B cell (primary cell): Measurements from ENCODE around the gene P3H3. TPM values are rescaled to one million over a fixed set of nuclear protein-coding genes. Genes with fewer than 3 reads are reported as not detected.

Source experiments
- ATAC-seq: fragments of 200-7000 bp; cut with Tn5 transposase; one replicate; pipeline ENCODE4 v1.10.0; 2021; ENCODE audit warnings: low read depth, mild to moderate bottlenecking, moderate number of reproducible peaks, moderate library complexity
- CTCF ChIA-PET: fragments of 350-600 bp; sonication (Branson Sonifier 250); formaldehyde crosslinking; loops from one replicate; lab custom pipeline; 2021; ENCODE audit warnings: antibody characterized with exemption, inconsistent platforms; lab: Charles Lee
- POLR2A ChIA-PET: fragments of 350-600 bp; sonication (Branson Sonifier 250); formaldehyde crosslinking; loops from one replicate; lab custom pipeline; 2021; ENCODE audit warnings: antibody characterized with exemption; lab: Charles Lee
- DNase-seq: peaks from one replicate; pipeline ENCODE4 v3.0.0; 2013
- H2AFZ ChIP-seq: 2 replicates; pipeline ENCODE4 v1.6.1; 2012; ENCODE audit warnings: mild to moderate bottlenecking, low read depth, low read length; ENCODE audit not compliant: insufficient read depth, poor library complexity, severe bottlenecking
- H3K27ac ChIP-seq, 2 donors: 1 replicate in 1 of 2; 2 replicates in 1 of 2; pipeline ENCODE4 v1.5.1; 2012 to 2013; ENCODE audit warnings: low read length in 2 of 2, mild to moderate bottlenecking in 2 of 2, moderate library complexity in 1 of 2
- H3K27me3 ChIP-seq, 4 experiments: fragments of 200-600 bp in 1 of 4; sonication (generic) in 1 of 4; replicated peaks in 1 of 4; 1 replicate in 2 of 4; 2 replicates in 2 of 4; pipeline versions ENCODE4 v1.6.1 to v1.7.0; 2013 to 2016; ENCODE audit warnings: low read length in 3 of 4, mild to moderate bottlenecking in 2 of 4, mixed read lengths in 1 of 4, moderate library complexity in 1 of 4; ENCODE audit not compliant: insufficient read depth in 4 of 4, control insufficient read depth in 3 of 4; ENCODE audit errors: control extremely low read depth in 1 of 4
- H3K36me3 ChIP-seq, 2 experiments: replicated peaks in 1 of 2; 1 replicate in 1 of 2; 2 replicates in 1 of 2; pipeline versions ENCODE4 v1.6.1 to v1.7.1; 2013; ENCODE audit warnings: low read length in 1 of 2; ENCODE audit not compliant: insufficient read depth in 2 of 2, control insufficient read depth in 1 of 2; ENCODE audit errors: control extremely low read depth in 1 of 2, extremely low read depth in 1 of 2
- H3K4me1 ChIP-seq, 2 donors: fragments of 200-600 bp in 1 of 2; sonication (generic) in 1 of 2; 1 replicate in 1 of 2; 2 replicates in 1 of 2; pipeline versions ENCODE4 v1.5.1 to v1.6.1; 2013 to 2017; ENCODE audit warnings: low read length in 2 of 2; ENCODE audit not compliant: control insufficient read depth in 2 of 2, insufficient read depth in 2 of 2
- H3K4me2 ChIP-seq: replicated peaks from 2 replicates; pipeline ENCODE3; 2012; ENCODE audit warnings: mild to moderate bottlenecking, low read depth, low read length; ENCODE audit not compliant: poor library complexity, severe bottlenecking
- H3K4me3 ChIP-seq, 5 experiments: fragments of 200-600 bp in 1 of 5; sonication (generic) in 1 of 5; 1 replicate in 3 of 5; 2 replicates in 2 of 5; pipeline versions ENCODE4 v1.5.1 to v1.7.0; 2011 to 2016; ENCODE audit warnings: low read length in 4 of 5, mild to moderate bottlenecking in 4 of 5, low read depth in 2 of 5, control low read depth in 1 of 5, moderate library complexity in 1 of 5; ENCODE audit not compliant: insufficient read depth in 1 of 5; ENCODE audit errors: control extremely low read depth in 1 of 5, extremely low read depth in 1 of 5
- H3K79me2 ChIP-seq: fragments of 200-600 bp; sonication (generic); one replicate; pipeline ENCODE4 v1.6.0; 2016; ENCODE audit warnings: low read length; ENCODE audit not compliant: control insufficient read depth, insufficient read depth
- H3K9ac ChIP-seq: fragments of 200-600 bp; sonication (generic); 2 replicates; pipeline ENCODE4 v1.6.1; 2017; ENCODE audit warnings: mild to moderate bottlenecking, low read length, moderate library complexity
- H3K9me3 ChIP-seq, 3 donors: one replicate each; pipeline versions ENCODE4 v1.6.1 to v1.7.1; 2013; ENCODE audit warnings: low read length in 2 of 3; ENCODE audit not compliant: control insufficient read depth in 2 of 3, insufficient read depth in 1 of 3; ENCODE audit errors: control extremely low read depth in 1 of 3
- H4K20me1 ChIP-seq: 2 replicates; pipeline ENCODE4 v1.6.0; 2012; ENCODE audit warnings: mild to moderate bottlenecking, low read length; ENCODE audit not compliant: insufficient read depth, control insufficient read depth, poor library complexity, severe bottlenecking
- H3K27ac Mint-ChIP-seq: one replicate; pipeline ENCODE4 v1.8.0; 2021; ENCODE audit warnings: mixed read lengths
- H3K27me3 Mint-ChIP-seq: one replicate; pipeline ENCODE4 v1.8.0; 2021; ENCODE audit warnings: mixed read lengths
- H3K4me1 Mint-ChIP-seq: one replicate; pipeline ENCODE4 v1.8.0; 2021; ENCODE audit warnings: mixed read lengths
- H3K4me3 Mint-ChIP-seq: one replicate; pipeline ENCODE4 v1.8.0; 2021; ENCODE audit warnings: mixed read lengths
- H3K9me3 Mint-ChIP-seq: one replicate; pipeline ENCODE4 v1.8.0; 2022; ENCODE audit warnings: mixed read lengths; ENCODE audit not compliant: insufficient read depth
- CTCF ChIP-seq: fragments of 200-600 bp; IDR thresholded peaks from one replicate; pipeline ENCODE4 v1.8.0; 2022; ENCODE audit warnings: antibody characterized with exemption, mild to moderate bottlenecking
- EZH2 ChIP-seq: IDR thresholded peaks from 2 replicates; pipeline ENCODE4 v1.6.1; 2012; ENCODE audit warnings: borderline replicate concordance, low read depth, mild to moderate bottlenecking, moderate library complexity, low read length; ENCODE audit not compliant: insufficient read depth, poor library complexity, severe bottlenecking
- WGBS: methylation state at CpG from one replicate; pipeline ENCODE4 v1.1.5; 2013; ENCODE audit warnings: missing lambda C conversion rate; ENCODE audit not compliant: insufficient coverage; 5-methylcytosine and 5-hydroxymethylcytosine counted together
- intact Hi-C: fragments of 100-400 bp; cut with micrococcal nuclease; formaldehyde crosslinking; loops from one replicate; pipeline ENCODE4 v1.10.0; 2022
- polyA plus RNA-seq: library from polyadenylated mRNA; depleted of rRNA; stranded (reverse); fragments of >200 nt; gene quantifications from 2 replicates; pipeline ENCODE4 v1.2.3, GENCODE V29; 2012
- total RNA-seq, 2 donors: library from RNA; stranded (reverse); fragments of 120-200 nt in 1 of 2; gene quantifications; 1 replicate in 1 of 2; 2 replicates in 1 of 2; pipeline versions ENCODE4 v1.2.3 to v1.2.4, GENCODE V29; 2013 to 2022

P3H3 gene
- total and polyA plus RNA-seq, 2 donors (not counting 1 experiment from before 2014, with no cell fraction given), result 0.09 TPM; not detected in 1

GRCh38 chr12:6834873-6835272, 6.7 kb downstream of the P3H3 start:
- H3K27ac ChIP-seq, result no peak overlapping the region
- H2AFZ ChIP-seq, result no peak overlapping the region
- TF ChIP-seq CTCF (no peak), EZH2 (no peak)
- H3K79me2 ChIP-seq, result no peaks in the 10 kb centered on the region
- WGBS, result 63% methylated on average over 1 of the region's 5 CpGs
- Mint-ChIP-seq H3K27ac (no peak overlapping the region), H3K4me3 (no peak overlapping the region), H3K27me3 (peaks cover 29% of the 10 kb centered on the region), H3K9me3 (no peaks in the 10 kb centered on the region), H3K4me1 (peaks cover 12% of the 10 kb centered on the region)
- no peak overlapping the region for H3K4me2 ChIP-seq
- CTCF ChIA-PET, result interaction anchor here (0.6 to 3.8 kb wide), 16 partner anchors 9 to 402 kb away, joined by 3 to 31 read pairs (median 4); partner anchors contain the start of genes CDCA3, MLF2, SPSB2 and TPI1
- intact Hi-C loops, result loop anchor here (1.0 kb wide), 2 partner anchors 16 to 82 kb away; partner anchors contain the start of genes CDCA3 and MLF2
- POLR2A ChIA-PET, result no interaction called here
- peaks cover 0 to 24% (median 4%) of the 10 kb centered on the region in 4 experiments for H3K27me3 ChIP-seq
- no peak for ATAC-seq
- H3K4me3 ChIP-seq, result no peak overlapping the region
- peaks cover 0 to 17% of the 10 kb centered on the region in 2 donors for H3K4me1 ChIP-seq
- no peak for DNase-seq
- no peak overlapping the region for H3K9ac ChIP-seq
- no peaks in the 10 kb centered on the region for H4K20me1 ChIP-seq
- peaks cover 0 to 3% (median 0%) of the 10 kb centered on the region in 3 donors for H3K9me3 ChIP-seq
- no peaks in the 10 kb centered on the region for H3K36me3 ChIP-seq

- no peak overlapping the region for H3K4me3 ChIP-seq
- ATAC-seq (no peak), DNase-seq (no peak)
- H3K9ac ChIP-seq, result no peak overlapping the region
- Mint-ChIP-seq H3K4me1 (peaks cover 17% of the 10 kb centered on the region), H3K4me3 (no peak overlapping the region), H3K27me3 (peaks cover 11% of the 10 kb centered on the region), H3K27ac (no peak overlapping the region), H3K9me3 (no peaks in the 10 kb centered on the region)
- no peak for TF ChIP-seq CTCF
- no peak for TF ChIP-seq EZH2
- H3K27ac ChIP-seq, result no peak overlapping the region
- ChIA-PET CTCF (interaction anchor here (0.9 to 3.8 kb wide), 11 partner anchors 12 to 265 kb away, joined by 3 to 31 read pairs (median 4); partner anchors contain the start of genes MLF2, SPSB2, TPI1 and USP5), POLR2A (interaction anchor here (0.5 to 1.5 kb wide), 3 partner anchors 15 to 147 kb away, joined by 3 to 10 read pairs (median 6); partner anchors contain the start of genes USP5 and ZNF384)
- WGBS, result 92% methylated on average over 16 of the region's 16 CpGs
- H3K4me1 ChIP-seq, result peaks cover 0 to 24% of the 10 kb centered on the region in 2 donors
- H3K9me3 ChIP-seq, result peaks cover 0 to 3% (median 0%) of the 10 kb centered on the region in 3 donors
- H3K4me2 ChIP-seq, result no peak overlapping the region
- no peaks in the 10 kb centered on the region for H4K20me1 ChIP-seq
- intact Hi-C loops, result no loop called here
- no peaks in the 10 kb centered on the region for H3K36me3 ChIP-seq
- peaks cover 0 to 6% (median 0%) of the 10 kb centered on the region in 4 experiments for H3K27me3 ChIP-seq
- no peak overlapping the region for H2AFZ ChIP-seq
- no peaks in the 10 kb centered on the region for H3K79me2 ChIP-seq
Observed at GRCh38 chr12:6836851-6837250, 8.6 kb downstream of the P3H3 start.
